WI38 (cell line): Measurements from ENCODE around the gene EEF2.

ENCODE experiments used
- H3K4me3 ChIP-seq: 2 replicates; pipeline ENCODE4 v1.5.1; 2011; ENCODE audit warnings: low read depth, mild to moderate bottlenecking, control low read depth, low read length
- TF ChIP-seq, protein P1 (sequence below): IDR thresholded peaks from 2 replicates; pipeline ENCODE4 v1.5.1; 2012; ENCODE audit warnings: low read depth, mild to moderate bottlenecking, control low read depth, low read length

EEF2 gene

DNA sequence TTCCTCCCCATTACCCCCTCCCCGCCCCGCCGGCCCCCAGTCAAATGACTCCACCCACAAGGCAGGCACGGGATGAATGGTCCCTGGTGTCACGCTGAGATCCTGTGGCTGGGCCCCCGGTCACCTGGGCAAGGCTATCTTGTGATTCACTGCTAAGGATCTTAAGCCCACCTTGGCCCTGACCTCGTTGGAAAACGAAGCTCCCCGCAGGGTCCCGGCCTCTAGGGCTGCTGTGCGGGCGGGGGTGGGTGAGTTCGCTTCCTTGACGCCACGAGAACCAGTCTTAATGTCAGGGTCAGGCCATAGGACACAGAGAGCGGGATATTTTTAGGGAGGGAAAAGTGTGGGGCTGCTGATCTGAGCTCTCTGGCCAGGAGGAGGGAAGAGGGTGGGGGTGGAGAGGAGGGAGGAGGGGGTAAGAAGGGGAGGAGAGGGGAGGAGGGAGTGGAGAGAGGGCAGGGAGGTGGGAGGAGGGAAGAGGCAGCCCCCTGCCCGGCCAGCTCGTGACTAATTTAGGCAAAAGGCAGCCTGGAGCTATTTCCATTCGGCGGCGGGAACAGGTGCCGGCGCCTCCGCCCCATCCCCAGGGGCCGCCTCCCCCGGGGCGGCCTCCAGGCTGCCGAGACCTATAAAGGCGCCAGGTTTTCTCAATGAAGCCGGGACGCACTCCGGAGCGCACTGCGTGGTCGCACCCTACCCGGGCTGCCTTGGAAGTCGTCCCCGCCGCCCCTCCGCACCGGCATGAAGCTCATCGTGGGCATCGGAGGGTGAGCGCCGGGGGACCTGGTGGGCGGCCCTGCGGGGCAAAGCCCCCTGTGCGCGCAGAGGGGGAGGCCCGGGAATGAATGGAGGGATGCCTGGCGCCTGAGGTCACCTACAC lies 52.1 kb downstream of the EEF2 start, which contains the start of gene NMRK2:
Gene NMRK2 (plus strand): TSS at position 139 of the 880 bp plus-strand sequence. CDS start 603 bp downstream, at position 742.
- H3K4me3 ChIP-seq = no peak within 1 kb of the TSS

DNA sequence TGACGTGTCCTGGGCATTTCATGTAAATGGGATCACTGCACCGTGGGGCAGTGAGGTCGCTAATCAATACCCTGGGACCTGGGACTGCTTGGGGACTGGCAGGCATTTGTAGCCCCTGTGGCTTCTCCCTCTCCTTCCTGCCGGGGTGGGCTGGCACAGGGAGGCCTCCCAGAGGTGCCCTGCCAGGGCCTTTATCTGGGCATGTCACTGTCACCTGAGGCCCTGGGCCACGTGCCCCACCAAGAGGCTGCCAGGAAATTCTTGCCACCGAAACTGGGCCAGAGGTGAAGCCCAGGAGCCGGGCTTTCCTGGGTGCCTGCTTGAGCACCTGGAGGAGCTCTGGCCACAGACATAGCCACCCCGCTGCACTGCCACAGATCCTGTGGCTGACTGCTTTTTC lies 54.2 kb downstream of the EEF2 start:
- TF ChIP-seq, protein P1, sequence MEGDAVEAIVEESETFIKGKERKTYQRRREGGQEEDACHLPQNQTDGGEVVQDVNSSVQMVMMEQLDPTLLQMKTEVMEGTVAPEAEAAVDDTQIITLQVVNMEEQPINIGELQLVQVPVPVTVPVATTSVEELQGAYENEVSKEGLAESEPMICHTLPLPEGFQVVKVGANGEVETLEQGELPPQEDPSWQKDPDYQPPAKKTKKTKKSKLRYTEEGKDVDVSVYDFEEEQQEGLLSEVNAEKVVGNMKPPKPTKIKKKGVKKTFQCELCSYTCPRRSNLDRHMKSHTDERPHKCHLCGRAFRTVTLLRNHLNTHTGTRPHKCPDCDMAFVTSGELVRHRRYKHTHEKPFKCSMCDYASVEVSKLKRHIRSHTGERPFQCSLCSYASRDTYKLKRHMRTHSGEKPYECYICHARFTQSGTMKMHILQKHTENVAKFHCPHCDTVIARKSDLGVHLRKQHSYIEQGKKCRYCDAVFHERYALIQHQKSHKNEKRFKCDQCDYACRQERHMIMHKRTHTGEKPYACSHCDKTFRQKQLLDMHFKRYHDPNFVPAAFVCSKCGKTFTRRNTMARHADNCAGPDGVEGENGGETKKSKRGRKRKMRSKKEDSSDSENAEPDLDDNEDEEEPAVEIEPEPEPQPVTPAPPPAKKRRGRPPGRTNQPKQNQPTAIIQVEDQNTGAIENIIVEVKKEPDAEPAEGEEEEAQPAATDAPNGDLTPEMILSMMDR = no peak
- no peak overlapping the region for H3K4me3 ChIP-seq

More for the DNA sequence above, 52.1 kb downstream of the EEF2 start, which contains the start of gene NMRK2:
- TF ChIP-seq, protein P1 = no peak
